HepG2 (cell line): ENCODE data around the gene FAF2. TPM values are rescaled to one million over a fixed set of nuclear protein-coding genes. Genes with fewer than 3 reads are reported as not detected.
A peak's percentile ranks its signal among the peaks of the same experiment; 100 is the strongest.

ENCODE experiments used
- ATAC-seq: fragments of 200-7000 bp; cut with Tn5 transposase; 3 replicates; pipeline ENCODE4 v1.9.1; 2020; ENCODE audit warnings: mild to moderate bottlenecking, moderate library complexity
- BruUV-seq: library from RNA; stranded (reverse); fragments of 400-500 nt; replicated peaks from 2 replicates; lab custom pipeline; 2021; lab: Mats Ljungman, UMichigan
- CTCF ChIA-PET: fragments of 300-600 bp; formaldehyde crosslinking; extraction: SDS; loops from one replicate; lab custom pipeline; 2021; ENCODE audit warnings: low total read pairs, inconsistent platforms, low intra/inter-chr PET ratio; lab: Yijun Ruan, JAX
- POLR2A ChIA-PET: fragments of 350-600 bp; sonication (Branson Sonifier 250); formaldehyde crosslinking; loops from one replicate; lab custom pipeline; 2020; ENCODE audit warnings: antibody characterized with exemption, inconsistent platforms; lab: Yijun Ruan, JAX
- DNase-seq: peaks from one replicate; pipeline ENCODE4 v3.0.0-alpha.2; 2015; ENCODE audit warnings: low spot score
- FAIRE-seq: peaks from 3 replicates; lab custom pipeline; 2011; peaks lifted over from hg19 to GRCh38; lab: Jason Lieb, UNC
- H2AFZ ChIP-seq: one replicate; pipeline ENCODE4 v1.6.1; 2011; ENCODE audit warnings: low read length, inconsistent platforms
- H3K27ac ChIP-seq: fragments of 300-600 bp; 3 replicates; pipeline ENCODE4 v1.8.0; 2011; ENCODE audit warnings: mixed run types, mild to moderate bottlenecking, mixed read lengths, low read length, inconsistent platforms; ENCODE audit not compliant: insufficient read depth; ENCODE audit errors: extremely low read length
- H3K27me3 ChIP-seq, 2 experiments: fragments of 200-600 bp in 1 of 2; 2 replicates in 1 of 2; 3 replicates in 1 of 2; pipeline versions ENCODE4 v1.6.0 to v1.8.0; 2011; ENCODE audit warnings: low read length in 2 of 2, mild to moderate bottlenecking in 2 of 2, moderate library complexity in 2 of 2, inconsistent platforms in 1 of 2; ENCODE audit not compliant: insufficient read depth in 2 of 2, control insufficient read depth in 1 of 2
- H3K36me3 ChIP-seq, 2 experiments: fragments of 200-600 bp in 1 of 2; replicated peaks in 1 of 2; 2 replicates in 1 of 2; 3 replicates in 1 of 2; pipeline versions ENCODE4 v1.5.1 to v1.8.0; 2011; ENCODE audit warnings: low read length in 2 of 2, inconsistent platforms in 1 of 2; ENCODE audit not compliant: insufficient read depth in 2 of 2, control insufficient read depth in 1 of 2
- H3K4me1 ChIP-seq: 2 replicates; pipeline ENCODE4 v1.5.1; 2012; ENCODE audit warnings: low read length, inconsistent platforms; ENCODE audit not compliant: insufficient read depth
- H3K4me2 ChIP-seq: 2 replicates; pipeline ENCODE4 v1.6.0; 2011; ENCODE audit warnings: low read depth, low read length, inconsistent platforms
- H3K4me3 ChIP-seq, 3 experiments: fragments of 200-600 bp in 1 of 3; sonication (generic), shearing (Covaris generic) in 1 of 3; replicated peaks in 1 of 3; 2 replicates each; pipeline ENCODE4 v1.5.1; 2011 to 2016; ENCODE audit warnings: low read length in 3 of 3, inconsistent platforms in 2 of 3, low read depth in 2 of 3, mild to moderate bottlenecking in 2 of 3, control low read depth in 1 of 3, mixed read lengths in 1 of 3; ENCODE audit not compliant: insufficient read depth in 1 of 3
- H3K79me2 ChIP-seq: one replicate; pipeline ENCODE4 v1.6.1; 2011; ENCODE audit warnings: low read length, inconsistent platforms; ENCODE audit not compliant: insufficient read depth
- H3K9ac ChIP-seq: 2 replicates; pipeline ENCODE4 v1.6.0; 2011; ENCODE audit warnings: mild to moderate bottlenecking, low read depth, low read length, inconsistent platforms; ENCODE audit not compliant: insufficient read depth
- H3K9me3 ChIP-seq: 2 replicates; pipeline ENCODE4 v1.5.1; 2012; ENCODE audit warnings: mild to moderate bottlenecking, low read length
- H4K20me1 ChIP-seq: 2 replicates; pipeline ENCODE4 v1.6.0; 2011; ENCODE audit warnings: inconsistent platforms, mild to moderate bottlenecking, low read length, moderate library complexity; ENCODE audit not compliant: insufficient read depth
- NCOA1 ChIP-seq: sonication (generic); formaldehyde crosslinking; IDR thresholded peaks from 2 replicates; pipeline ENCODE4 v1.9.0; 2021; ENCODE audit warnings: missing genetic modification reagents
- NPAS2 ChIP-seq: sonication (generic); formaldehyde crosslinking; IDR thresholded peaks from 2 replicates; pipeline ENCODE4 v1.8.0; 2022; ENCODE audit warnings: mild to moderate bottlenecking, missing genetic modification reagents, borderline replicate concordance
- TRIM22 ChIP-seq: fragments of 450-650 bp; IDR thresholded peaks from 2 replicates; pipeline ENCODE4 v1.6.1; 2017
- ZBTB14 ChIP-seq: sonication (generic); formaldehyde crosslinking; IDR thresholded peaks from 2 replicates; pipeline ENCODE4 v1.4.0; 2020; ENCODE audit warnings: missing genetic modification reagents
- ZFP90 ChIP-seq: sonication (generic); formaldehyde crosslinking; IDR thresholded peaks from 2 replicates; pipeline ENCODE4 v1.8.0; 2022; ENCODE audit warnings: missing genetic modification reagents, mild to moderate bottlenecking, inconsistent platforms, borderline replicate concordance
- ZNF629 ChIP-seq: sonication (generic); formaldehyde crosslinking; conservative IDR thresholded peaks from 2 replicates; pipeline ENCODE4 v1.5.0; 2020; ENCODE audit warnings: missing genetic modification reagents
- ZNF737 ChIP-seq: sonication (generic); formaldehyde crosslinking; IDR thresholded peaks from 2 replicates; pipeline ENCODE4 v1.5.0; 2020; ENCODE audit warnings: missing genetic modification reagents, mild to moderate bottlenecking, borderline replicate concordance
- WGBS: methylation state at CpG from one replicate; pipeline ENCODE4 v1.1.6; 2017; ENCODE audit warnings: low lambda C conversion rate; 5-methylcytosine and 5-hydroxymethylcytosine counted together
- in situ Hi-C: cut with HindIII; loops from 2 replicates; pipeline ENCODE4 v1.10.0; 2017; ENCODE audit warnings: low pct_unique_long_range_greater_than_20kb; ENCODE audit not compliant: extremely low pct_ligation_motif_present
- intact Hi-C: fragments of 100-400 bp; cut with micrococcal nuclease; formaldehyde crosslinking; loops from one replicate; pipeline ENCODE4 v1.10.0; 2022; ENCODE audit not compliant: unreplicated experiment
- polyA plus RNA-seq, 8 experiments: library from polyadenylated mRNA; depleted of rRNA in 3 of 8; stranded (reverse) in 7 of 8; unstranded in 1 of 8; fragments of >200 nt; fragmentation: Illumina TruSeq in 4 of 8; extraction: Trizol in 4 of 8; gene quantifications; 2 replicates each; pipeline versions ENCODE4 v1.2.1 to v1.2.3, GENCODE V29; 2011 to 2016; ENCODE audit warnings: low read depth in 4 of 8, missing spikeins in 1 of 8, mixed read lengths in 1 of 8; ENCODE audit not compliant: insufficient read depth in 1 of 8
- total RNA-seq, 5 experiments: library from RNA; depleted of rRNA; stranded (reverse); fragments of >200 nt; fragmentation: Illumina TruSeq; extraction: Trizol; gene quantifications; 2 replicates each; pipeline ENCODE4 v1.2.3, GENCODE V29; 2016; ENCODE audit warnings: low read depth in 1 of 5

FAF2 gene
- total and polyA plus RNA-seq, 2 of the 13 experiments (the other 11 are each of a cell fraction or from before 2014, with no cell fraction given), result 27.8 to 34.3 TPM

- 98% methylated on average over 3 of the region's 3 CpGs for WGBS
- in situ Hi-C loops, result no loop called here
- Histone ChIP-seq H3K4me2 (no peak overlapping the region), H2AFZ (no peak overlapping the region), H4K20me1 (no peaks in the 10 kb centered on the region), H3K4me3 (no peak overlapping the region), H3K9me3 (no peaks in the 10 kb centered on the region), H3K27me3 (no peaks in the 10 kb centered on the region), H3K36me3 (peaks cover 19 to 76% of the 10 kb centered on the region in 2 experiments), H3K9ac (no peak overlapping the region), H3K79me2 (no peaks in the 10 kb centered on the region), H3K27ac (no peak overlapping the region), H3K4me1 (no peaks in the 10 kb centered on the region)
- TF ChIP-seq ZNF737 (no peak), NCOA1 (CRISPR knock-in tag) (no peak), ZFP90 (CRISPR knock-in tag) (no peak), NPAS2 (CRISPR knock-in tag) (no peak), ZNF629 (CRISPR knock-in tag) (peak; percentile 66), ZBTB14 (CRISPR knock-in tag) (no peak), TRIM22 (no peak)
- DNase-seq (no peak), ATAC-seq (no peak), FAIRE-seq (no peak)
- ChIA-PET POLR2A (interaction anchor here (1.0 kb wide), 1 partner anchor 18 kb away, joined by 3 read pairs; no protein-coding TSS in a partner anchor), CTCF (no interaction called here)
- intact Hi-C loops, result no loop called here
- BruUV-seq, result no TSS peak
Measured at GRCh38 chr5:176500511-176500910, 52.3 kb downstream of the FAF2 start.
